DMS 273 (cell line): ENCODE results near the gene IFNL2.

ENCODE experiments used
- DNase-seq: peaks from one replicate; lab custom pipeline; 2025; ENCODE audit not compliant: unreplicated experiment; lab: John Stamatoyannopoulos, UW

The IFNL2 gene

GRCh38 chr19:39316627-39317321, 48.6 kb downstream of the IFNL2 start:
- no peak for DNase-seq

- DNase-seq = no peak
These were observed 49.3 kb downstream of the IFNL2 start for GRCh38 chr19:39317476-39317875.

- no peak for DNase-seq
These were observed 49.9 kb downstream of the IFNL2 start for GRCh38 chr19:39318071-39318470.

- DNase-seq = no peak
These were observed 50.5 kb downstream of the IFNL2 start for GRCh38 chr19:39318690-39319089.

- DNase-seq = no peak
These were observed 51.1 kb downstream of the IFNL2 start for GRCh38 chr19:39319098-39319891.
